GM19351 (cell line): ENCODE data around the gene IGF1R.

Source experiments
- ATAC-seq: cut with Tn5 transposase; IDR thresholded peaks from one replicate; pipeline ENCODE4 v1.9.1; 2021; ENCODE audit warnings: mild to moderate bottlenecking, moderate library complexity; ENCODE audit not compliant: unreplicated experiment

IGF1R gene

DNA sequence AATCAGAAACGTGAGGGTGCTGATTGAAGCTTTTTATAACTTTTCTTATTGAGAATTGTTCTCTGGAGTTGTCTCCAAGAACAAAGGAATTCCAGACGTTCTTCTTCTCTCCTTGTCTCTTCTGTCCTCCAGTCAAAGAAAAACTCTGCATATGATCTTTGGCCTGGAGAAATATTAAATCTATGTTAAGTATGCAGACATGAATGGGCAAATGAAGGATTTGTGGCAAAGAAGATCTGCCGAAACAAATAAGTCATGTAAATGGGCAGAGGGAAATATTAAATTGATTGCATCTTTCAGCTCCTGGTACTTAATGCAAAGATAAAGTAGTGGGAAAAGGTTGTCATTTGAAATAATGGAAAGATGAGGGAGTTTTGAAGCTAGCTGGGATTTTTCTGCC lies 74.9 kb downstream of the IGF1R start:
- ATAC-seq: no peak

DNA sequence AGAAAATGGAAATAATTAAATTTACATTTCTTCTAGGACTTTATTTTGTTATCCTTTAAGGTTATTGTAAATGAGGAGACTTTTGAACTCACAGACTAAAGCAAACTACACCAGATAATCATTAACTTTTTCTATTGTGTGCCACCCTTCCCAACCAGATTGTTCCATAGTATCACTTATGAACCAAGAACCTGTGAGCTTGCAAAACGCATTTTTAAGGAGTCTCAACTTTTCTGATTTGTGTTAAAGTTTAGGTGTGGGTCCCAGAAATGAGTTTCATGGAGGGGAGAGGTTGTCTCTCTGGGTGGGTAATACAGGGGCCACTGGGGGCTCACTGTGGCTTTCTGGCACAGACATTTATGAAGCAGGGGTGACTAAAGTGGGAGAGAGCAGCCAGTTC lies 75.7 kb downstream of the IGF1R start:
- no peak for ATAC-seq

DNA sequence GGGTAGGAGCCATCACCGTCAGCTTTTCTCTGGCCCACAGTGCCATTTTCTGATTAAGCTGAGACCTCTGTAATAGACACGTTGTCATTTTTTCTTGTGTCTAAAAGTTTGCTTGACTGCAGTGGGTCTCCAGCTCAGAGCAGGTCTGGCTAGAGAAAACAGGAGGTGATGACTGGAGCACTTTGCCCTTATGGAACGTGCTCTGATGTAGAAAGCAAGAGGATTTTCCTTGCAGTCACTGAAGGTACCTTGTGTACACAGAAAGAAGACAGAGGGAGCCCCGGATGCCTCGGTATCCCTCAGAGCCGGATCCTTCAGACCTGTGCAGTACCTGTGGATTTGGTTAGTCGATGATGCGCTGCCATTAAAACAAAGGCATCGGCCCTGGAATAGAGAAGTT lies 76.2 kb downstream of the IGF1R start:
- ATAC-seq: no peak

DNA sequence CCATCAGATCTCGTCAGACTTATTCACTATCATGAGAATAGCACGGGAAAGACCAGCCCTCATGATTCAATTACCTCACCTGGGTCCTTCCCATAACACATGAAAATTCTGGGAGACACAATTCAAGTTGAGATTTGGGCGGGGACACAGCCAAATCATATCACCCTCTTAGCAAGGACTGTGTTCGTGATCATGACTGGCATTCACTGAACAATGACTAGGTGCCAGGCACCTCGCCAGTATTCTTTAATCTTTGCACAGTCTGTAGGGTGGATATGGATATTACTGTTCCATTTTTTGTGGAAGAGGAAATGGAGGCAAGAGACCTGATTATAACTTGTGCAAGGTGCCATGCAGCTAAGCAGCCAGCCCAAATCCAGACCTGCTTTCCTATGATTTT lies 77.5 kb downstream of the IGF1R start:
- ATAC-seq: no peak

DNA sequence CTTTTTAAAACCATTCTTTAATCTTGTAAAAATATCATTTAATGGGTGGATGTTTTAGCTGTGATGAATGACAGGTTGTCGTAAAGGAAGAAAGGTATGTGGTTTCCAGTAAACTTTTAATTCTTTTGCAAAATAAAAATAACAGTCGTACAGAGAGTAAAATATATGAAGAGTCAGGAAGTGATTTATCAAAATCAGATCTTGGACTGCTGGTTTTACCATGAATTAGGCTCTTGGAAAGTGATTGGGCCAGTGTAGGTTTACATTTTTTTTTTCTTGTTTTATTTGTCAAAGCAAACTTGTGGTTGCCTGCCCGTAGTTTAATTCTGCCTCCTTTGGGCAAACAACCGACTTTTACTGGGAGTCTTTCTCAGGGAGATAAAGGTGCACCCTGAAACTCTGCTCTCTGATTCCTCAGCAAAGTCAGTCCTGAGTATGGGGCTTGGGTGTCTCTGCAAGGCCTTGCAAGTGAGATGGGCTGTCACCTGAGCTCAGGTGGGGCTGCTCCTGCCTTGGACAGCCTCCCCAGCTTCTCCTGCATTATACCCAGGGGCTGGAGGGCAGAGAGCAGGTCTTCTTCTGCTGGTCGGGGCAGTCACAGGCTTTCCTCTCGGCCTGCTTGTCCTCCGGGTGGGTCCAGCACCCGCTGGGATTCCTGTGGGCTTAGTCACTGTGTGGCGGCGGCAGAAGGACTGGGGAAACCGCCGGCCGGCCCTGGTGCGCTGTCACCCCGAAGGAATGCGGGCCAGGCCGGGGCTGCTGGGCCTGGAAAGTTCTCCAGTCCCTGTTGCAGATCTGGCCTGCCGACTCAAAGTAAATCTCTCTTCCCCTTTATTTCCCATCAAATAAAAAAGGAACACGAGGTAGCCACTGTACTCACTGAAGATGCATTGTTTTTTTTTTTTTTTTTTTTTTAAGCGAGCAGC lies 79.0 kb downstream of the IGF1R start:
- no peak for ATAC-seq

DNA sequence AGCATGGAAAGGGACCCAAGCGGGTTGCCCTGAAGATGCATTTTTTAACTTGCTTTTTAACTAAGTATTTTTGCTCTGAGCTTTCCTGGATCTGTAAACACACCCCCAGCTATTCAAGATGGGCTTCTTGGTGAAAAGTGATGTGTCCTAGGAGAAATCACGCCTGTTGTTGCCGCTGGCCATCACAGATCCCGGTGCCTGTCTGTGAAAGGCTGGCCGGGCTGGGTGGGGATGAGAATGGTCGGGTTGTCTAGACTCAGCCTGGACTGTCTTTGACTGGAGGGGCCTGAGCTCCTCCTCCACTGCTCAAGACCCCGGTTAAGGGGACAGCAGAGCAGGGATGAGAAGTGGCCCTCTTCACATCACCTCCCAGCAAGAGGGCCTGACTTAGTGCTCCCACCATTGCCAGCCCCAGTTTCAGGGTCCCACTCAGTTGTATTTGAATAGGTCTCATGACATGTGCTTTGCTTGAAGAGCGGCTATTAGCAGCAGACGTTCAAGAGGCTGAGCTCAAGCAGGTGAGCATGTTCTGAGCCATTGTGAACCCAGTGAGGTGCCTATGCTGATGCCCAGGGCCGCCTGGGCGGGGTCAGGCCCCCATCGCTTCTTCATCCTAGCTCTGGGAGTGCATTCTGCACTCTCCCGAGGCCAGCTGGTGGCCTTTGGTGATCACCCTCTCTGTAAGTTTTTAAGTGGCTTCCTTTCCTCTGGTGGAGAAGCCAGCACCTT lies 79.9 kb downstream of the IGF1R start:
- ATAC-seq: no peak

DNA sequence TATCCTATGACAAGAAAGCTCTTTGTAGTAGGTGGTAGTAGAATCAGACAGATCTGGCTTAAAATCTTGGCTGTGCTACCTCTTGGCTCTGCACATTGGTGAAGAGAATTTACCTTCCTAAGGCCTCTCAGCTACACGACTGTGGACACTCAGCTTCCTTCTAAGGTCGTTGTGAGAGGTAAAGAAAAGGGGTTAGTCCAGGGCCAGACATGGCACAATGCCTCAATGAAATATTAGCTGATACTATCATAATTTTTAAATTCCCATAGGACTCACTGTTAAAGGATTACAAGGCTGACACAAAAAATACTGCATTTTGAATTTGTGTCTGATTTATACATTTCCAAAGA lies 80.4 kb downstream of the IGF1R start:
- ATAC-seq: no peak

DNA sequence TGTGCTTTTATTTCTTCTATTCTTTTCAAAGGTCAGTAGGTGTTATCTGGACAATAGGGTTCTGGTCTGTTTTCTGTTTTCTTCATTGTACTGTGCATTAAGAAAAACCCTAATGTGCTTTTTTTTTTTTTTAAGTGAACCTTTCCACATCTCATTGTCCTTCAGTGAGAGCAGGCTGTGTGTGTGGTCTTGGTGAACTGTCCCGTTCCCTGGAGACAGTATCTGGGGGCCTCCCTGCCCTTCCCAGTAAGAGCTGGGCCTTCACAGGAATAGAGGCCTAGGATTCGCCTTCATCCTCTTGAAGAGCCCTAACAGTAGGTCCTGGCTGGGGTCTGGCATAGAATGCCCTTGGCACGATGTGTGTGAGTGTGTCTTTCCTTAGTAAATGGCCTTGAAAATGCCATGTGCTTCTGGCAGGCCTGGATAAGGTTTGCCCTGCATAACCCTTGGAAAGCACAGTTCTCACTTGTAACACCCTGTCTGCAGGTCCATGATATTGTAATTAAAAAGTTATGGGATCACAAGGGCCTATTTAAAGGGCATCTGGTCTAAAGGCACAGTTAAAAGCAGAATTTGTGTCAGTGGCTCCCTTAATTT lies 81.2 kb downstream of the IGF1R start:
- ATAC-seq: no peak

DNA sequence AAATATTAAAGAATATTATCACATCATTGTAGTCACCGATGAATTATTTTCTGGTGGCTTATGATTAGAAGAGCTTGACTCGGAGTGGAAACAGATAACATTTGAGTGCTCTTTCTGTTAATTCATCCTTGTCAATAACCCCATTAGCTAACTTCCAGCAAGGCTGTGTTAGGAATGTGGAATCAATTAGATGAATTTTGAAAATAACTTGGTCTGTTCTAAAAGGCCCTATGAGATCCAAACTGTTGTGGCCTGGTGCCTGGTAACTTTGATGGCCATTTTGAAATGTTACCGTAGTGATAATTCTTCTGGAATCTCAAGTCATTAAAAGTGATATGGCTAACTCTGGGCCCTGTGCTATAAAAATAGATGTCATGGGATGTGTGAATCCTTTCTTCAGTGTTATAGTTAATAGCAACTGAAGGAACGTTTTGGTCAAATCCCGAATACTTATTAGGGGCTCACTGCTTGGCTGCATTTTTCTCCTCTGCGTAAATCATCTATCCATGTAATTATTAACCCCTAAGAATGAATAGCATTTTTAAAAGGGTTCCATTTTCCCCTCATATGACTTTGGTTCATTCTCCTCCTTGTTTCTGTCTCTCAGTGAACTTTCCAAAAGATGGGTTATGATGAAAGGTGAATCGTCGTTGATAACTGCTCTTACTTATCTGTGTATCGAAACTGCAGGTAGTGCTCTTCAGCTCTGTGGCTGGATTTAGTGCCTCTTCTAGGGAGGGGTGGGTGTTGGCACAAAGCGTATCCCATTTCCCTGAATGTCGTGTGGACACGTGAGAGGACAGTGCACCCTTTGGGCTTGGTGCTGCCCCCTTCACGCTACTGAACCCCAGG lies 82.7 kb downstream of the IGF1R start:
- ATAC-seq: no peak

GRCh38 chr15:98731712-98732450 lies 83.5 kb downstream of the IGF1R start:
- no peak for ATAC-seq

- ATAC-seq: no peak
Observed at GRCh38 chr15:98733098-98733497, 84.8 kb downstream of the IGF1R start.

DNA sequence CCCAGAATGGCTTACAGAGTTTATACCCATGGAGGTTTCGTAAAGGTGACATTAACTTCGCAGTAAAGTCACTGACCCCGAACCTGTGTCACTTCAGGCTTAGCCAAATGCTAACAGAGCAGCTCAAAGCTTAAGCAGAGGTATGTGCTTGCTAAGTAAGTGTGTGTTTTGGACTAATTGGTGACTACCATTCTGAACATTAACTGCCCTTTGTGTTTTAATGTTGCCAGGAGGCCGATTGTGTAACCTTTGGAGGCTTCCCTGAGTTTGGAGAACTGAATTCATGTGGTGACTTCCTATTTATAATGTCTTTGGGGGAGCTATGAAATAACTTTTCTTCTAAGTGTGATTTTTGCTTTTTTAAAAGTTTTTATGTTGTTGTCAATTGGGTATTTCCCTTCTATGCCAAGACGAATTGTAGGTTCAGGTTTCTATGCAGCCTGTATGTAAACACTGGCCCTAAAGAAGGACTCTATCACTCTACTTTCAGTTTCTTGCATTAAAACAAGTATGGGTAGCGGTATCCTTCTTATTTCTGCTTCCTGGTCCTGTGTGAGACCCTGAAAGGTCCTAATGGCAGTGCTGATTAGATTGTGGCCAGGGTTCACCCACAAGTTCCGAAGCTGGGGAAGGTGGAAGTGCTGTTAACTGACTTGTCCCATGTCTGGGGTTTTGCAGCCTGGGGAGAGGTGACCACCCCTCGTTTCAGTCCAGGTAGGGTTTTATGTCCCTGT lies 86.3 kb downstream of the IGF1R start:
- ATAC-seq: no peak

DNA sequence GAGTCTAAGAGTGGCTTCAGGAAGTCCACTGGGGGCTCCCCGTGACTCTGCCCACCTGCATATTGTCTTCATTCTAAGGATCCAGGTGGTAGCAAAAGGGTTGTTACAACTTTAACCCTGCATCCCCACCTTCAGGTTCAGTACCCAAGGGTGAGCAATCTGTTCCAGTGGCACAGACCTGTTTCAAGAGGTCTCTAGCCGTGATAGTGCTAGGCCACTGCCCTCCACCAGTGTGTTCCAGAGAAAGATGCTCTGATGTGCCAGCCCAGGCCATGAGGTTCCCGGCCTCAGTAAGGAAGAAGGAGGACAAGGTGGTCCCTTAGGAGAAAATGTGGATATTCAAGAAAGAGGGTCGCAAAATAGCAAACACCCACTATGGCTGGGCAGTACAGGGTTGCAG lies 87.0 kb downstream of the IGF1R start:
- ATAC-seq: no peak

- no peak for ATAC-seq
Observed at GRCh38 chr15:98735895-98736617, 87.7 kb downstream of the IGF1R start.

DNA sequence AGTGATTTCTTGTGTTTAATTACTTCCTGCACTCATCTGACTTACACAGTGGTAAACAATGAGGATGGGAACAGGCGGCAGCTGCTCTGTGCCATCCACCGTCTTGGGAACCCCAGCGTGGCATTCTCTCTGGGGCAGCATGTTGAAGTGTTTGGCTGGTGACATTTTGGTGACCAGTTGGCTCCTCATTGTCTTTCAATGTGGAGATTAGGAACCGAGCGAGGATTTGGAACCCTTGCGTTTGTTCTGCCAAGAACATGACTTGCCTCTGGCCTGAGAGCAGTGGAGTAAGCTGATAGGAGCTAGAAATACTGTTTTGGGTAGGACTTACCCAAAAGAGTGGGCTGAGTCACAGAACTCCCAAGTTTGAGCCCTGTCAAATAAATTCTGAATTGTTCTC lies 88.8 kb downstream of the IGF1R start:
- ATAC-seq: no peak

GRCh38 chr15:98737721-98738120 lies 89.4 kb downstream of the IGF1R start:
- ATAC-seq: no peak

DNA sequence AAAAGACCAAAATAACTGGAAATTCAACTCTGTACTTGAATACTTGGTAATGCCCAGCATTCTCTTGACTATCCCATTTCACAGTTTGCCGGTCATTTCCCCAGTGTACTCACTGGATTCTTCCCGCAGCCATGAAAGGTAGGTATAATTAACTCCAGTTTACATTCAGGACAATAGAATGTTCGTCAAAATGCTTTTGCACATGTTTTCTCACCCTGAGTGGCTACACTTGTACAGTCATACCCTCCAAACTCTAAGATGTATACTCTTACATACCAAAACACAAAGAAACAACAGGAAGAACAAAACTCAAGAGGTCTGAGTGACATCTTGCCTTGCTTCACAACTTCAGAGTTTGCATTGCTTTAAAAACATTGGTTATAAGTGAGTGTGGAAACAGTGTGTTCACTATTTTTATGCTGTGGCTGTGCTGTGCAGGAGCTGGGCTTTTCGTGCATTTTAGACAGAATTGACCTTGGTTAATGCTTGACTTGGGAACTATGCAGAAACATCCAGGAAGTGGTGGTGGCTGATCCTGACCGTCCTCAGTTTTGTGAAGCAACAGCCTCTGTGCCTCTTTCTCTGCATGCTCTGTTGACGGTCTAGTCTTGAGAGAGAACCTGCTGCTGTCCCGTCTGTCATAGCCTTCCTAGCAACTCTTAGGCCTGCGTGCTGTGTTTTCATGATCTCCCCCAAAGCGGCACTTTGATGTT lies 90.5 kb downstream of the IGF1R start:
- ATAC-seq: no peak

GRCh38 chr15:98740295-98740694 lies 92.0 kb downstream of the IGF1R start:
- ATAC-seq: no peak
